Activated CD8-positive, alpha-beta memory T cell treated with anti-CD3 and anti-CD28 coated beads, Interleukin-2, amount 10 ng/mL, durations not matched to agents 7 days and 5 days (primary cell): Measurements from ENCODE around the gene CYB5R4. TPM values are rescaled to one million over a fixed set of nuclear protein-coding genes. Genes with fewer than 3 reads are reported as not detected.
A peak's percentile ranks its signal among the peaks of the same experiment; 100 is the strongest.
"Not testable (repeated sequence)": the region's sequence is repeated elsewhere in the genome, so short reads cannot be mapped to it uniquely, and the experiment has no call there.

ENCODE experiments used
- ATAC-seq: fragments of 150-1000 bp; cut with Tn5 transposase; one replicate; pipeline ENCODE4 v1.10.0; 2021; ENCODE audit warnings: moderate library complexity
- CTCF ChIA-PET: fragments of 350-600 bp; sonication (Branson Sonifier 250); formaldehyde crosslinking; loops from one replicate; lab custom pipeline; 2021; ENCODE audit warnings: antibody characterized with exemption; lab: Charles Lee
- DNase-seq: peaks from one replicate; pipeline ENCODE4 v3.0.0-alpha.2; 2020
- H3K27ac Mint-ChIP-seq: one replicate; pipeline ENCODE4 v1.8.0; 2021; ENCODE audit warnings: mild to moderate bottlenecking, mixed read lengths
- H3K27me3 Mint-ChIP-seq: one replicate; pipeline ENCODE4 v1.8.0; 2021; ENCODE audit warnings: mixed read lengths
- H3K36me3 Mint-ChIP-seq: one replicate; pipeline ENCODE4 v1.8.0; 2021; ENCODE audit warnings: mild to moderate bottlenecking, mixed read lengths
- H3K4me1 Mint-ChIP-seq: one replicate; pipeline ENCODE4 v1.8.0; 2021; ENCODE audit warnings: mixed read lengths
- H3K4me3 Mint-ChIP-seq: one replicate; pipeline ENCODE4 v1.8.0; 2021; ENCODE audit warnings: mild to moderate bottlenecking, moderate library complexity, mixed read lengths
- H3K9me3 Mint-ChIP-seq: one replicate; pipeline ENCODE4 v1.8.0; 2022; ENCODE audit warnings: low read depth, mixed read lengths
- total RNA-seq, 2 experiments: library from RNA; stranded (reverse); gene quantifications; one replicate each; pipeline ENCODE4 v1.2.3, GENCODE V29; 2021

Gene CYB5R4
- total RNA-seq, 2 experiments from 2014 or later: 31.0 to 35.4 TPM

DNA sequence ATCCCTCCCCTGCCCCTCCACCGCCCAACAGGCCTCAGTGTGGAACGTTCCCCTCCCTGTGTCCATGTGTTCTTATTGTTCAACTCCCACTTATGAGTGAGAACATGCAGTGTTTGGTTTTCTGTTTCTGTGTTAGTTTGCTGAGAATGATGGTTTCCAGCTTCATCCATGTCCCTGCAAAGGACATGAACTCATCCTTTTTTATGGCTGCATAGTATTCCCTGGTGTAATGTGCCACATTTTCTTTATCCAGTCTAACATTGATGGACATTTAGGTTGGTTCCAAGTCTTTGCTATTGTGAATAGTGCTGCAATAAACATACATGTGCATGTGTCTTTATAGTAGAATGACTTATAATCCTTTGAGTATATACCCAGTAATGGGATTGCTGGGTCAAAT lies 91.9 kb downstream of the CYB5R4 start:
- H3K9me3 Mint-ChIP-seq, H3K27me3 Mint-ChIP-seq, H3K27ac Mint-ChIP-seq, ATAC-seq, H3K4me3 Mint-ChIP-seq, CTCF ChIA-PET, H3K4me1 Mint-ChIP-seq, DNase-seq: not testable (repeated sequence)
- peaks cover 25% of the 10 kb centered on the region for H3K36me3 Mint-ChIP-seq

GRCh38 chr6:83952830-83953229 lies 93.3 kb downstream of the CYB5R4 start:
- no peak overlapping the region for H3K4me3 Mint-ChIP-seq
- ATAC-seq (peak; percentile 9), DNase-seq (no peak)
- H3K9me3 Mint-ChIP-seq: no peaks in the 10 kb centered on the region
- H3K27me3 Mint-ChIP-seq: no peaks in the 10 kb centered on the region
- CTCF ChIA-PET: no interaction called here
- H3K36me3 Mint-ChIP-seq: peaks cover 31% of the 10 kb centered on the region
- H3K27ac Mint-ChIP-seq: no peak overlapping the region
- H3K4me1 Mint-ChIP-seq: peaks cover 9% of the 10 kb centered on the region

DNA sequence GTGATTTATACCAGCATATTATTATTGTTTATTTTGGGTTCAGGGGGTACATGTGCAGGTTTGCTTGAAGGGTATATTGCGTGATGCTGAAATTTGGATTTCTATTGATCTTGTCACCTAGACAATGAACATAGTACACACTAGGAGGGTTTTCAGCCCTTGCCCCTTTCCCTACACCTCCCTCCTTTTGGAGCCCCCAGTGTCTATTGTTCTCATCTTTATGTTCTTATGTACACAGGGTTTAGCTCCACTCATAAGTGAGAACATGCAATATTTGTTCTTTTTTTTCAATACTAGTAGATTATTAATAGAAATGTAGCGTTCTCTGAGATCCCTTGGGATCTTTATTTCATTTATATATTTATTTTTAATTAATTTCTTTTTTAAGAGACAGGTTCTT lies 94.9 kb downstream of the CYB5R4 start:
- DNase-seq (no peak), ATAC-seq (no peak)
- no peaks in the 10 kb centered on the region for H3K27me3 Mint-ChIP-seq
- H3K36me3 Mint-ChIP-seq: peaks cover 39% of the 10 kb centered on the region
- peaks cover 13% of the 10 kb centered on the region for H3K4me1 Mint-ChIP-seq
- no peak overlapping the region for H3K4me3 Mint-ChIP-seq
- CTCF ChIA-PET: no interaction called here
- no peaks in the 10 kb centered on the region for H3K9me3 Mint-ChIP-seq
- H3K27ac Mint-ChIP-seq: no peak overlapping the region

DNA sequence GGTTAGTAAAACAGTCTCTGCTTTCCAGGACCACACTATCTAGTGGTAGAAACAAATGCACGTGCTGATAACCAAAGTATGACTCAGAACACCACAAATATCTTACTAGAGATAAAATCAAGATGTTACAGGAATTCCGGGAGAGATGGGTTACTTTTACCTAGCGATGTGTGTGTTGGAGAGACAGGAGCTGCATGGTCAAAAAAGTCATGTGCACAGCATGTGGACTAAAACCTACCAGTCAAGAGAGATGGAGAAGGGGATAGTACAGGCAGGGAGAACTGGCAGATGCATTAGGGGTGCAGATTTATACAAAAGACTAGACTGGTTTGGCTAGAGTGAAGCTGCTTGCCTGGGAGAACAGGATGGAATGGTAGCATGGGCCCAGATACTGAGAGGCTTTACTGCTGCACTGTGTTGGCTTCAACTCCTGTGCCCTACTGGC lies 98.8 kb downstream of the CYB5R4 start:
- no peaks in the 10 kb centered on the region for H3K9me3 Mint-ChIP-seq
- no peak overlapping the region for H3K27ac Mint-ChIP-seq
- no peak overlapping the region for H3K4me3 Mint-ChIP-seq
- ATAC-seq (no peak), DNase-seq (no peak)
- CTCF ChIA-PET: no interaction called here
- peaks cover 21% of the 10 kb centered on the region for H3K4me1 Mint-ChIP-seq
- peaks cover 55% of the 10 kb centered on the region for H3K36me3 Mint-ChIP-seq
- H3K27me3 Mint-ChIP-seq: no peaks in the 10 kb centered on the region

- CTCF ChIA-PET: no interaction called here
- ATAC-seq: no peak
- Mint-ChIP-seq H3K27ac (no peak overlapping the region), H3K36me3 (peaks cover 64% of the 10 kb centered on the region), H3K4me1 (peaks cover 18% of the 10 kb centered on the region), H3K27me3 (no peaks in the 10 kb centered on the region), H3K9me3 (peaks cover 2% of the 10 kb centered on the region), H3K4me3 (no peak overlapping the region)
- no peak for DNase-seq
These were observed 101.2 kb downstream of the CYB5R4 start for GRCh38 chr6:83960664-83961063.

DNA sequence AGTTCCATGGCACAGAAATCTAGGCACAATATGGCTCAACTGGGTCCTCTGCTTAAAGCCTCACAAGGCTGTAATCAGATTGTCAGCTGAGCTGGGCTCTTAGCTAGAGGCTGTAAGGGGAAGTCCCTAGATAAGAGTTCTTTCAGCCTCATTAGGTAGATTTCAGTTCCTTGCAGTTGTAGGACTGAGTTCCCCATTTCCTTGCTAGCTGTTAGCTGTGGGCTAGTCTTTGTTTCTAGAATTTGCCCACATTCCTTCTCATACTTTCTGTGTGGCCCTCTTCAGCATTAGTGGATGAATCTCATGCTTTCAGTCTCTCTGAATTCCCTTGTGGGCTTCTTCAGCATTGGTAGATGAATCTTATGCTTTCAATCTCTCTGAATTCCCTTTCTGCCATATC lies 103.1 kb downstream of the CYB5R4 start:
- H3K9me3 Mint-ChIP-seq: peaks cover 2% of the 10 kb centered on the region
- DNase-seq (no peak), ATAC-seq (no peak)
- peaks cover 18% of the 10 kb centered on the region for H3K4me1 Mint-ChIP-seq
- CTCF ChIA-PET: no interaction called here
- peaks cover 55% of the 10 kb centered on the region for H3K36me3 Mint-ChIP-seq
- no peaks in the 10 kb centered on the region for H3K27me3 Mint-ChIP-seq
- H3K27ac Mint-ChIP-seq: no peak overlapping the region
- no peak overlapping the region for H3K4me3 Mint-ChIP-seq

DNA sequence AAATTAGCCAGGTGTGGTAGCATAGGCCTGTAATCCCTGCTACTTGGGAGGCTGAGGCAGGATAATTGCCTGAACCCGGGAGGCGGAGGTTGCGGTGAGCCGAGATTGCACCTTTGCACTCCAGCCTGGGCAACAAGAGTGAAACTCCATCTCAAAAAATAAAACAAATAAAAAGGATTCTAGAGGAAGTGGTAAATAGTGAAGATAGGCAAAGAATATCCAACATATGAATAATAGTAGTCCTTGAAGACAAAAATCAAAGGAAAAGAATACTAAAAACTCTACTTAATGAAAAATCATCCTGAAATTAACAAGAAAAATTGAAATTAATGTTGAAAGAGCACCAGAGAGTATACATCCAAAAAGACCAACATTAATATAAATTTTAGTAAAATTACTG lies 107.0 kb downstream of the CYB5R4 start:
- CTCF ChIA-PET: no interaction called here
- no peak overlapping the region for H3K27ac Mint-ChIP-seq
- peaks cover 2% of the 10 kb centered on the region for H3K9me3 Mint-ChIP-seq

DNA sequence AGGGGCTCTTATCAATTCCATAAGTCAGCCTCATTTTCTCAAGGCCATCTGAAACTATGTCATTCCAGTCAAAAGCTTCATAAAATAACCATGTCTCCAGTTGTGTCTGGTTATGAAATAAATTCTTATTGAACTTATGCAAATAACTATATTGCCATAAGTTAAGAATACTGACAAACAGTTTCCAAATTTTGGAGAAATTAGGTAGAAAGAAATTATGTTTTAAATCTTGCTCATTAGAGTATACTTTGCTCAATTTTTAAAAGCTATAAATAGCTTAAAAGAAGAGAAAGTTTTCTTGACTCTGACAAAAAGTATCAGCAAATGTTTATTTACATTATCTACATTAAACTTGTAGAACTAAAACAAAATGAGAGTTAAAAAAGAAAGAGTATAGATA lies 111.1 kb downstream of the CYB5R4 start:
- DNase-seq (no peak), ATAC-seq (no peak)
- Mint-ChIP-seq H3K27me3 (no peaks in the 10 kb centered on the region), H3K4me1 (no peaks in the 10 kb centered on the region), H3K36me3 (peaks cover 4% of the 10 kb centered on the region), H3K27ac (no peak overlapping the region), H3K4me3 (no peak overlapping the region), H3K9me3 (peaks cover 3% of the 10 kb centered on the region)
- CTCF ChIA-PET: no interaction called here

More for the DNA sequence above, 107.0 kb downstream of the CYB5R4 start:
- DNase-seq (no peak), ATAC-seq (no peak)
- Mint-ChIP-seq H3K36me3 (peaks cover 35% of the 10 kb centered on the region), H3K4me1 (no peaks in the 10 kb centered on the region), H3K27me3 (no peaks in the 10 kb centered on the region), H3K4me3 (no peak overlapping the region)

DNA sequence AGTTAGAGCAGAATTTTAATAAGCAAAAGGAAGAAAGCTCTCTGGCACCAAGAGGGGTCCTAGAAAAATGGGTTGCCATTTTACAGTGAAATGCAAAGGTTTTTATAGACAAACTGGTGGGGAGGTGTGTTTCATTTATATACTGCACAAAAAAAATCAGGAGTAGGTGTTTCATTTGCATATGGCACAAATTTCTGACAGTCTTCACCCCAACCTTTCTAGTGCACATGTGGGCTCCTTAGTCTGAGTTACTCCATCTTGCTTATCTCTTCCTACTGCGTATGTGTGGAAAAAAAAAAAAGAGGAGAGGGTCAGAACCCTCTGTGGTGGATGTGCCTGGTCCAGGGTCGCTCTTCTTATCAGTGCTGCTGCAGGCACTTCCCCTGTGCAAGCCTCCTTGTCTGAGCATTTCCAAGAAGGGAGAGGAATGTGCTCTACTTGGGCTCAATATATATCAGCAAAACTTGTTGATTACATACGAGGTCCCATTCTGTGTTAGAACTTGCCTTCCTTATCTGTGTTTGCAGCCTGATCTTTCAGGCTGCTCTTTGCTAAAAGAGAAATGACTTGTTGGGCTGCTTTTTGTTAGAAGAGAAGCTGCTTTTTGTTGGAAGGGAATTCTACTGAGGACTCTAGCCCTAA lies 115.0 kb downstream of the CYB5R4 start:
- ATAC-seq (no peak), DNase-seq (no peak)
- Mint-ChIP-seq H3K36me3 (peaks cover under 1% of the 10 kb centered on the region), H3K4me1 (no peaks in the 10 kb centered on the region), H3K27ac (no peak overlapping the region), H3K27me3 (no peaks in the 10 kb centered on the region), H3K9me3 (peaks cover 3% of the 10 kb centered on the region), H3K4me3 (no peak overlapping the region)
- CTCF ChIA-PET: no interaction called here

DNA sequence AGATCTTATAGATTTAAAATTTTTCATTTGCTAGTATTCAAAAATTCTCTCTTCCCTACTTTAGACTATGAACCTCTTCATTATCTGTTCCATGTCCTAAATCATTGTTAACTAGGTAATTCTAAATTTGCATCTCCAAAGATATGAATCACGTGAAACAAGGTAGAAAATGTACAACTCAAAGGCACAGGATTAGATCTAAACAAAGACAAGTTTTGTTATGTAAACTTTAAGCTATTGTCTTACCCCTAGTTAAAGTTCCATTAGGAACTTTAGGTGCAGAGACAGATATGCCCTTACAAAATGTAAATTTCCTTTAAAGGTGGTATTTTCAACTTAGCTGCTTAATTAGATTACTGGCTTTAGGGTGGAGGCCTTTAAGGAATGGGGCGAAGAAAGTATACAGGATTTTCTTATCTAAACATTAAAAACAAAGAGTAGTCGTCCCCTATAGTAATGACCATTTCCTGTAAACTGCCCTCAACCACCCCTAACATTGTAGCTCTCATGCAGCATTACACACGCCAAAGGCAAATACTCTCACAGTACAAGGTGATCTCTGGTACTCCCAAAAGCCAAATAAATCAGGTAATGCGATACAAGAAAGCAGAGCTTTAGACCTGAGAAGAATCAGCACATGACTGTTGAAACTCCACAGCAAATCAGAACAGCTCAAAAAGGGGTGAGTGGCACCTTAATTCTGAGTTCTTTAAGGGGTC lies 116.7 kb downstream of the CYB5R4 start:
- Mint-ChIP-seq H3K4me1 (no peaks in the 10 kb centered on the region), H3K9me3 (peaks cover 3% of the 10 kb centered on the region), H3K27me3 (no peaks in the 10 kb centered on the region), H3K4me3 (no peak overlapping the region), H3K27ac (no peak overlapping the region), H3K36me3 (no peaks in the 10 kb centered on the region)
- CTCF ChIA-PET: no interaction called here
- ATAC-seq (no peak), DNase-seq (no peak)

DNA sequence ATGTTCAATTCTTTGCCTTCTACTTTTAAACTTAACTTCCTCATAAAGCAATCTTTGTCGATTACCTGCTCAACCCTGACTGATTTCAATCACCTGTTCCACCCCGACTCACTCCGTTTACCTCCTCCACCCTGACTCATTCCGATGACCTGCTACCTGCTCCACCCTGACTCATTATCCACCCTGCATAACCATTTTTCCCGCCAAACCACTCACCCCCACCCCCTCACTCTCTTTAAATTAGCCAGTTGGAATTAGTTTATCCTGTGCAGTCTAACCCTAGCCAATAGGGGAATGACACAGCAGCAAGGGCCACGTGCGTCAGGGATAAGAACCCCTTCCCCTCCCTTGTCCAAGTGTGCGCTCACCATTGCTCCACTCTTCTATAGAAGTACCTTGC lies 117.4 kb downstream of the CYB5R4 start:
- Mint-ChIP-seq H3K4me3 (no peak overlapping the region), H3K9me3 (peaks cover 3% of the 10 kb centered on the region), H3K27ac (no peak overlapping the region), H3K36me3 (no peaks in the 10 kb centered on the region), H3K4me1 (no peaks in the 10 kb centered on the region), H3K27me3 (no peaks in the 10 kb centered on the region)
- ATAC-seq: no peak
- DNase-seq: no peak
- CTCF ChIA-PET: no interaction called here

DNA sequence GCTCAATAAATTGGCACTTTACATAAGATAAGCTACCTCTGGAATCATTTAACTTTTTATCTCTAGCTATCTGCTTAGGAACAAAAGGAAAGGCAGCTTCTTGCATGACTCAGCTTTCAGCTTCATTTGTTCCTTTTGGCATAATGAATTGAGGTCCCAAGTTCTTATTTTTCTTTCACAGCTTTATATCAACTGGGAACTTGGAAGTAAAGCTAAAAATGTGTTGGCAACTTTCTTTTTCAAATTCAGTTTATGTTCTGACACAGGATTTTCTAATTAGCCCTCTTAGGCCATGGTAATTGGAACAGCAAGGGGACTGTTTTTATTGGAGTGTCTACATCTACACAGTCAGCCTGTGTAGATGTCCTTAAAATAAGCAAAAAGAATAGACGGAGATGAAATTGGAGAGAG lies 118.8 kb downstream of the CYB5R4 start:
- Mint-ChIP-seq H3K9me3 (no peaks in the 10 kb centered on the region), H3K27me3 (no peaks in the 10 kb centered on the region), H3K36me3 (no peaks in the 10 kb centered on the region), H3K4me1 (no peaks in the 10 kb centered on the region), H3K4me3 (no peak overlapping the region), H3K27ac (no peak overlapping the region)
- DNase-seq (no peak), ATAC-seq (no peak)
- CTCF ChIA-PET: no interaction called here

DNA sequence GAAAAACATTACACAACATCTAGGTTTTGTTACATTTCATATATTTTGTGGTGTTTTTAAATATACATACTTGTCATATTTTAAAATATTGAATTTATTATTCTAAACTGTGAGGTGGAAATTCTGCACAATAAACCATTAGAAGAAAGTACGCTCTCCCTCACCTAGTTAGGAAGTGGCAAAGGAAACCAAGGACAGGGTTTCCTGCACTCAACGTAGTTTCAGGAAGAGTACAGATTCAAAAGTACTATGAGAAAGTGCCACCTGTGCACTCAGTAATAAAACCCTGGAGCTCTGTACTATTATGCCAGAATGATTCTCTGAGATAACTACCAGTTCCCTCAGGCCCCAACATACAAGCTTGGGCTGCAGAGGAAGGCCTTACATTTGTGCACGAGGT lies 119.5 kb downstream of the CYB5R4 start:
- no peaks in the 10 kb centered on the region for H3K27me3 Mint-ChIP-seq
- DNase-seq: no peak
- H3K9me3 Mint-ChIP-seq: no peaks in the 10 kb centered on the region
- no peak overlapping the region for H3K27ac Mint-ChIP-seq
- CTCF ChIA-PET: no interaction called here
- H3K36me3 Mint-ChIP-seq: no peaks in the 10 kb centered on the region
- no peak for ATAC-seq
- no peaks in the 10 kb centered on the region for H3K4me1 Mint-ChIP-seq
- H3K4me3 Mint-ChIP-seq: no peak overlapping the region

DNA sequence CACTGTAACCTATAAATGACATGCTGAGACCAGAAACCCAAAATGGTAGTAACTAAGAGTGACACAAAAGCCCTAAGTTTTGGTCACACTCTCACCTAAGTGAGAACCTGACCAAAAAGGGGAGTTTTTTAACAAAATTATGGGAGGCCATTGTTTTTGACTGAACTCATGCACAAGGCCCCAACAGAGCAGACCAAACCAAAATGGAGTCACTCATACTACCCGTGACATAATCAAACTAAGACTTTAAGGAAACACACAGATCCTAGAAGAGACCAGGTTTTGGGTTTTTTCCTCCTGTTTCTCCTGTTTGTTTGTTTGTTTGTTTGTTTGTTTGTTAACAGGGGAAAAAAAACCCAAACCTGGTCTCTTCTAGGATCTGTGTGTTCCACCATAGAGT lies 124.9 kb downstream of the CYB5R4 start:
- CTCF ChIA-PET: no interaction called here
- H3K4me3 Mint-ChIP-seq: no peak overlapping the region
- ATAC-seq: no peak
- DNase-seq: no peak
- H3K4me1 Mint-ChIP-seq: no peaks in the 10 kb centered on the region
- H3K27me3 Mint-ChIP-seq: no peaks in the 10 kb centered on the region
- H3K27ac Mint-ChIP-seq: no peak overlapping the region
- no peaks in the 10 kb centered on the region for H3K9me3 Mint-ChIP-seq
- H3K36me3 Mint-ChIP-seq: no peaks in the 10 kb centered on the region
